Right kidney (tissue), 1 donor: Measurements from ENCODE around the gene COPZ1.

ENCODE experiments used
- DNase-seq: peaks from one replicate; pipeline ENCODE4 v3.0.0-alpha.2; 2016

COPZ1 gene

DNA sequence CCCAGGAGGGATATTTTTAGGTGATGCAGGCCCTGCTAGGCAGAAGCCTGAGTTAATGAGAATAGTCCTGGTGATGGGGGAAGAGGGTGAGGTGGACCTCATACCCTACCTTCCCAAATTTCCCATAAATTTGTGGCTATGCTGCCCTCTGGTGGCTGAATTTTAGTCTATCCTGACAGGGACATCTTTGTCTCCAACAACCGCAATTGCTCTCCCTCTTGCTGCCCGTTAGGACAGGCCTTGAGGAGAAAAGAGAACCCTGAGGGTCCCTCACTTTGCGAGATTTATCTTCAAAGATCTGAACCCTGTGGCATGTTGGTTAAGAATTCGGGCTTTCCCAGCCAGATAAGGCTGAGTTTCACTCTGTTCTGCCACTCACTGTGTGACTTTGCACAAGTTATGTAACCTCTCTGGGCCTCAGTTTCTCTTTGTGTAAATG is 69.4 kb downstream of the COPZ1 start:
- no peak for DNase-seq

DNA sequence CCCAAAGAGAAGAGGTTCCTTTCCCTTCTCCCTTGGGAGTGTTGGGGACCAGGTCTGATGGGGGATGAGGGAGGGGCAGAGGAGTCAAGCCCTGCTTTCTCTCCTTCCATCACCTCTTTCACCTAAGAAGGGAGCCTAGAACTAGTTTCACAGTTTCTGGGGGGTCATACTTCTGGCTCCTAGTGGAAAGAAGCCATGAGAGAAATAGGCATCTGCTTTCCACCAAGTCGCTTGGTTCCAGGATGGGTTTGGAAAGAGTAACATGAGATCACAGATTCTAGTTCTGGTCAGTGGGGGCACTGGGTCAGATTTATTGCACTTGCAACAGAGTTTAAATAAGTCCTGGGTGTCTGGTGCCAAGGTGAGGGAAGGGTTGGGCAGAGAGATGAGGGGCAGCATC is 70.1 kb downstream of the COPZ1 start:
- no peak for DNase-seq

DNA sequence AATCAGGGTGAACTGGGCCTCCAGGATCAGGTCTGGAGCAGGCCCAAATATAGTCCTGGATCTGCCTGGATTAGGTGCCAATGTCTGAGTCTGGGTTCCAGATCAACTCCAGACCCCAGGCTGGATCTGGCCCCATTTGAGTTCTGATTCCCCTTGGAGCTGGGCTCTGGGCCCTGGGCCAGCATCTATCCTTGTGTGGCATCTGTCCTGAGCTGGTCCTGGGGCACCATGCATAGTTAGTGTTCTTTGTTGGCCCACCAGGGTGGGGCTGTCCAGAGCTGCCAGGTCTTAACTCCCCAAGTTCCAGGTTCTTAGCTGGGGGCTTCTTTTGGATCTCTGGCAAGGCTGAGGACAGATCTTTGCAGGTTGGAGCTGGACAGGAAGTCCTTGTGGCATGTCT is 70.6 kb downstream of the COPZ1 start:
- DNase-seq: no peak

- no peak for DNase-seq
Observed at GRCh38 chr12:54397157-54397556, 72.2 kb downstream of the COPZ1 start.

DNA sequence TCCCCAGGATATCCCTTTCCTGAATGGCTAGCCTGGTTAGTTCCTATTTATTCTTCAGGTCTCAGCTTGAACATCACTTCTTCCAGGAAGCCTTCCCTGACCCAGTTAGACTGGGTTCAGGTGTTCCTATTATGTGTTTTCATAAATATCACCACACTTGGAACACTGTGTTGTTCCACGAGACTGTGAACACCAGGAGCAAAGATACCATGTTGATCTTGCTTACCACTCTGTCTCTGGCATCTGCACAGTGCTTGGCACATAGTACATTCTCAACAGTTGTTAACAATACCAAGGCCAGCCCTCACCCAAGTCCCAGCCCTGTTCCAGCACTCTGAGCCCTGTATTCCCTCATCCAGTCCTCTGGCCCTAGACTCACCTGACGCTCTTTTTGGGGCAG is 73.3 kb downstream of the COPZ1 start:
- DNase-seq: no peak

DNA sequence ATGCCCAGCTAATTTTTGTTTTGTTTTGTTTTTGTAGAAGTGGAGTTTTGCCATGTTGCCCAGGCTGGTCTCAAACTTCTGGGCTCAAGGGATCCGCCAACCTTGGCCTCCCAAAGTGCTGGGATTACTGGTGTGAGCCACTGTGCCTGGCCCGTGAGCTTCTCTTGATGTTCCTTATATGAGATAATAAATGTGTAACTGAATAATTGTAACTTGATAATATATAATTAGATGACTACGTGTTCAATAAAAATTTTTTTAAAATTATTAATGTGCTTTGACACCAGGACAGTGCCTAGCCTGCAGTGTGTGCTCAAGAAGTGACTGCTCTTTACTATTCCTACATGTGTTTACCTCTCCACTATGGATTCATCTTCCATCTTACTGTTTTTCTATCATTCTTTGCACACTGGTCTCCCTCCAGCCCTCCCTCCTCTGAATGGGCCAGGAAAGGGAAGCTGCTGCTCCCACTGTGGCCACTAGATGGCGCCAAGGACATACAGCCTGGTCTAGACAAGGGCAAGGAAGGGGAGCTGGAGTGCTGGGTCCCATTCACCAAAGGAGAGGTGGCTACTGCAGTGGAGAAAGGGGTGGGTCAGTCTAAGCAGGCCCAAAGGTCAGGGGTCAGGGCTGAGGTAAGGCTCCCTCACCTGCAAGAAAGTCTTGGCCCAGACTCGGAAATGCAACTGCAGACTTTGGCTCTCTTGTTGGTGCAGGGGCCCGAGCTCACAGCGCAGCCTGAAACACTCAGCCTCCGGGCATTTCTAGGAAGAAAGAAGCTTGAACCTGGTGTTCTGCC is 74.3 kb downstream of the COPZ1 start:
- DNase-seq: peak; percentile 68

DNA sequence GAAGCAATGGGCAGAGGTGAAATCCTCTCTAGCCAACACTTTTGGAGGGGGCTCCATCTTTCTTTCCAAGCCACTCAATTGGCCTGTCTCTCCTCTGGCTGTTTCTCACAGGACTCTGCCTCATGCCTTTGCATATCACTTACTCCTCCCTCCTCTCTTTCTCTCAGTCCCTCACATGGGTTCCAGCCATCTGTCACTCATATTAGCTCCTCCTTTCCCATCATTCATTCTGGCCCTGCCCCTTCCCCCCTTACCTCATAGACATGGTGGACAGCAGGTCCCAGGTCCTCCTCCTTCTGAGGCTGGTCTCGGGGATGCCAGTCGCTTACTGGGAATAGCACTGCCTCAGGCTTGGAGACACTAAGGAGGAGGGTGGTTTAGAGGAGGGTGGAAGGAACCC is 76.2 kb downstream of the COPZ1 start:
- DNase-seq: no peak
